HepG2 (cell line): ENCODE measurements around the gene ANKRD11. TPM values are rescaled to one million over a fixed set of nuclear protein-coding genes. Genes with fewer than 3 reads are reported as not detected.

Source experiments
- BATF2 ChIP-seq: sonication (generic); formaldehyde crosslinking; IDR thresholded peaks from 2 replicates; pipeline ENCODE4 v1.8.0; 2022; ENCODE audit warnings: mild to moderate bottlenecking, missing genetic modification reagents, moderate library complexity
- CENPX ChIP-seq: sonication (generic); formaldehyde crosslinking; IDR thresholded peaks from 2 replicates; pipeline ENCODE4 v1.9.0; 2021; ENCODE audit warnings: mild to moderate bottlenecking, missing genetic modification reagents, moderate library complexity
- IRX3 ChIP-seq: sonication (generic); formaldehyde crosslinking; IDR thresholded peaks from 2 replicates; pipeline ENCODE4 v1.8.1; 2023; ENCODE audit warnings: mild to moderate bottlenecking, low read depth, missing genetic modification reagents, borderline replicate concordance
- NAIF1 ChIP-seq: sonication (generic); formaldehyde crosslinking; IDR thresholded peaks from 2 replicates; pipeline ENCODE4 v1.5.0; 2020; ENCODE audit warnings: mild to moderate bottlenecking, missing genetic modification reagents, borderline replicate concordance
- NBN ChIP-seq: fragments of 450-650 bp; conservative IDR thresholded peaks from 2 replicates; pipeline ENCODE4 v1.6.1; 2017
- REXO4 ChIP-seq: sonication (generic); formaldehyde crosslinking; IDR thresholded peaks from 2 replicates; pipeline ENCODE4 v1.8.0; 2022; ENCODE audit warnings: missing genetic modification reagents, mild to moderate bottlenecking, borderline replicate concordance
- SP140L ChIP-seq: sonication (generic); formaldehyde crosslinking; IDR thresholded peaks from 2 replicates; pipeline ENCODE4 v1.4.0; 2020; ENCODE audit warnings: missing genetic modification reagents, borderline replicate concordance
- STAT5B ChIP-seq: sonication (generic); formaldehyde crosslinking; IDR thresholded peaks from 2 replicates; pipeline ENCODE4 v1.4.0; 2020; ENCODE audit warnings: missing genetic modification reagents
- ZNF12 ChIP-seq: sonication (generic); formaldehyde crosslinking; IDR thresholded peaks from 2 replicates; pipeline ENCODE4 v1.5.0; 2020; ENCODE audit warnings: missing genetic modification reagents
- ZNF407 ChIP-seq: sonication (generic); formaldehyde crosslinking; IDR thresholded peaks from one replicate; pipeline ENCODE4 v1.5.1; 2020; ENCODE audit warnings: mild to moderate bottlenecking, missing genetic modification reagents; ENCODE audit errors: not compliant biosample characterization
- ZNF737 ChIP-seq: sonication (generic); formaldehyde crosslinking; IDR thresholded peaks from 2 replicates; pipeline ENCODE4 v1.5.0; 2020; ENCODE audit warnings: missing genetic modification reagents, mild to moderate bottlenecking, borderline replicate concordance
- polyA plus RNA-seq, 8 experiments: library from polyadenylated mRNA; depleted of rRNA in 3 of 8; stranded (reverse) in 7 of 8; unstranded in 1 of 8; fragments of >200 nt; fragmentation: Illumina TruSeq in 4 of 8; extraction: Trizol in 4 of 8; gene quantifications; 2 replicates each; pipeline versions ENCODE4 v1.2.1 to v1.2.3, GENCODE V29; 2011 to 2016; ENCODE audit warnings: low read depth in 4 of 8, missing spikeins in 1 of 8, mixed read lengths in 1 of 8; ENCODE audit not compliant: insufficient read depth in 1 of 8
- total RNA-seq, 5 experiments: library from RNA; depleted of rRNA; stranded (reverse); fragments of >200 nt; fragmentation: Illumina TruSeq; extraction: Trizol; gene quantifications; 2 replicates each; pipeline ENCODE4 v1.2.3, GENCODE V29; 2016; ENCODE audit warnings: low read depth in 1 of 5
- TF ChIP-seq, protein P1 (sequence below): sonication (generic); formaldehyde crosslinking; IDR thresholded peaks from 2 replicates; pipeline ENCODE4 v1.4.0; 2020; ENCODE audit warnings: missing genetic modification reagents
- TF ChIP-seq, protein P2 (sequence below): sonication (generic); formaldehyde crosslinking; IDR thresholded peaks from 2 replicates; pipeline ENCODE4 v1.4.0; 2020; ENCODE audit warnings: missing genetic modification reagents
- TF ChIP-seq, protein P3 (sequence below): sonication (generic); formaldehyde crosslinking; IDR thresholded peaks from 2 replicates; pipeline ENCODE4 v1.4.0; 2020; ENCODE audit warnings: missing genetic modification reagents
- TF ChIP-seq, protein P4 (sequence below): sonication (generic); formaldehyde crosslinking; IDR thresholded peaks from 2 replicates; pipeline ENCODE4 v1.8.0; 2022; ENCODE audit warnings: missing genetic modification reagents, low read depth, mild to moderate bottlenecking, borderline replicate concordance

Gene ANKRD11
- total and polyA plus RNA-seq, 2 of the 13 experiments (the other 11 are each of a cell fraction or from before 2014, with no cell fraction given) = 21.4 to 38.4 TPM

- TF ChIP-seq, protein P1, sequence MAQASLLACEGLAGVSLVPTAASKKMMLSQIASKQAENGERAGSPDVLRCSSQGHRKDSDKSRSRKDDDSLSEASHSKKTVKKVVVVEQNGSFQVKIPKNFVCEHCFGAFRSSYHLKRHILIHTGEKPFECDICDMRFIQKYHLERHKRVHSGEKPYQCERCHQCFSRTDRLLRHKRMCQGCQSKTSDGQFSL (CRISPR knock-in tag) = no peak
- TF ChIP-seq, protein P2, sequence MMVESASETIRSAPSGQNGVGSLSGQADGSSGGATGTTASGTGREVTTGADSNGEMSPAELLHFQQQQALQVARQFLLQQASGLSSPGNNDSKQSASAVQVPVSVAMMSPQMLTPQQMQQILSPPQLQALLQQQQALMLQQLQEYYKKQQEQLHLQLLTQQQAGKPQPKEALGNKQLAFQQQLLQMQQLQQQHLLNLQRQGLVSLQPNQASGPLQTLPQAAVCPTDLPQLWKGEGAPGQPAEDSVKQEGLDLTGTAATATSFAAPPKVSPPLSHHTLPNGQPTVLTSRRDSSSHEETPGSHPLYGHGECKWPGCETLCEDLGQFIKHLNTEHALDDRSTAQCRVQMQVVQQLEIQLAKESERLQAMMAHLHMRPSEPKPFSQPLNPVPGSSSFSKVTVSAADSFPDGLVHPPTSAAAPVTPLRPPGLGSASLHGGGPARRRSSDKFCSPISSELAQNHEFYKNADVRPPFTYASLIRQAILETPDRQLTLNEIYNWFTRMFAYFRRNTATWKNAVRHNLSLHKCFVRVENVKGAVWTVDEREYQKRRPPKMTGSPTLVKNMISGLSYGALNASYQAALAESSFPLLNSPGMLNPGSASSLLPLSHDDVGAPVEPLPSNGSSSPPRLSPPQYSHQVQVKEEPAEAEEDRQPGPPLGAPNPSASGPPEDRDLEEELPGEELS (CRISPR knock-in tag) = peak; percentile 18; the same call in 1 of the 2 replicates
- peak; percentile 83; the same call in 1 of the 2 replicates for TF ChIP-seq NAIF1 (CRISPR knock-in tag)
- peak; percentile 78; the same call in 1 of the 2 replicates for TF ChIP-seq IRX3
- no peak for TF ChIP-seq ZNF737 (CRISPR knock-in tag)
- TF ChIP-seq BATF2 (CRISPR knock-in tag) = peak; percentile 80; the same call in 1 of the 2 replicates
- TF ChIP-seq, protein P3, sequence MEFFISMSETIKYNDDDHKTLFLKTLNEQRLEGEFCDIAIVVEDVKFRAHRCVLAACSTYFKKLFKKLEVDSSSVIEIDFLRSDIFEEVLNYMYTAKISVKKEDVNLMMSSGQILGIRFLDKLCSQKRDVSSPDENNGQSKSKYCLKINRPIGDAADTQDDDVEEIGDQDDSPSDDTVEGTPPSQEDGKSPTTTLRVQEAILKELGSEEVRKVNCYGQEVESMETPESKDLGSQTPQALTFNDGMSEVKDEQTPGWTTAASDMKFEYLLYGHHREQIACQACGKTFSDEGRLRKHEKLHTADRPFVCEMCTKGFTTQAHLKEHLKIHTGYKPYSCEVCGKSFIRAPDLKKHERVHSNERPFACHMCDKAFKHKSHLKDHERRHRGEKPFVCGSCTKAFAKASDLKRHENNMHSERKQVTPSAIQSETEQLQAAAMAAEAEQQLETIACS (CRISPR knock-in tag) = peak; percentile 5; the same call in 1 of the 2 replicates
- peak; percentile 34; the same call in 1 of the 2 replicates for TF ChIP-seq SP140L
- no peak for TF ChIP-seq REXO4 (CRISPR knock-in tag)
- peak; percentile 91 for TF ChIP-seq ZNF407 (CRISPR knock-in tag)
- TF ChIP-seq, protein P4, sequence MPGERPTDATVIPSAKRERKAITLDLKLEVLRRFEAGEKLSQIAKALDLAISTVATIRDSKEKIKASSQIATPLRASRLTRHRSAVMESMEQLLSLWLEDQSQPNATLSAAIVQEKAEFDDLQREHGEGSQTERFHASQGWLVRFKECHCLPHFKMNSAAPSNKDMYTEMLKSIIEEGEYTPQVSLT = no peak
- TF ChIP-seq CENPX (CRISPR knock-in tag) = no peak
- TF ChIP-seq STAT5B (CRISPR knock-in tag) = no peak; the same call in 1 of the 2 replicates
- TF ChIP-seq ZNF12 (CRISPR knock-in tag) = no peak
- no peak for TF ChIP-seq NBN
Observed at GRCh38 chr16:89246903-89247733, 243.2 kb downstream of the ANKRD11 start (continued).
